B cell (primary cell): ENCODE results near the gene NCOA1. TPM values are rescaled to one million over a fixed set of nuclear protein-coding genes. Genes with fewer than 3 reads are reported as not detected.

Source experiments
- ATAC-seq: fragments of 200-7000 bp; cut with Tn5 transposase; one replicate; pipeline ENCODE4 v1.10.0; 2021; ENCODE audit warnings: low read depth, mild to moderate bottlenecking, moderate number of reproducible peaks, moderate library complexity
- CTCF ChIA-PET: fragments of 350-600 bp; sonication (Branson Sonifier 250); formaldehyde crosslinking; loops from one replicate; lab custom pipeline; 2021; ENCODE audit warnings: antibody characterized with exemption, inconsistent platforms; lab: Charles Lee
- POLR2A ChIA-PET: fragments of 350-600 bp; sonication (Branson Sonifier 250); formaldehyde crosslinking; loops from one replicate; lab custom pipeline; 2021; ENCODE audit warnings: antibody characterized with exemption; lab: Charles Lee
- DNase-seq: peaks from one replicate; pipeline ENCODE4 v3.0.0; 2013
- H2AFZ ChIP-seq: 2 replicates; pipeline ENCODE4 v1.6.1; 2012; ENCODE audit warnings: mild to moderate bottlenecking, low read depth, low read length; ENCODE audit not compliant: insufficient read depth, poor library complexity, severe bottlenecking
- H3K27ac ChIP-seq, 2 donors: 1 replicate in 1 of 2; 2 replicates in 1 of 2; pipeline ENCODE4 v1.5.1; 2012 to 2013; ENCODE audit warnings: low read length in 2 of 2, mild to moderate bottlenecking in 2 of 2, moderate library complexity in 1 of 2
- H3K27me3 ChIP-seq, 4 experiments: fragments of 200-600 bp in 1 of 4; sonication (generic) in 1 of 4; replicated peaks in 1 of 4; 1 replicate in 2 of 4; 2 replicates in 2 of 4; pipeline versions ENCODE4 v1.6.1 to v1.7.0; 2013 to 2016; ENCODE audit warnings: low read length in 3 of 4, mild to moderate bottlenecking in 2 of 4, mixed read lengths in 1 of 4, moderate library complexity in 1 of 4; ENCODE audit not compliant: insufficient read depth in 4 of 4, control insufficient read depth in 3 of 4; ENCODE audit errors: control extremely low read depth in 1 of 4
- H3K36me3 ChIP-seq, 2 experiments: replicated peaks in 1 of 2; 1 replicate in 1 of 2; 2 replicates in 1 of 2; pipeline versions ENCODE4 v1.6.1 to v1.7.1; 2013; ENCODE audit warnings: low read length in 1 of 2; ENCODE audit not compliant: insufficient read depth in 2 of 2, control insufficient read depth in 1 of 2; ENCODE audit errors: control extremely low read depth in 1 of 2, extremely low read depth in 1 of 2
- H3K4me1 ChIP-seq, 2 donors: fragments of 200-600 bp in 1 of 2; sonication (generic) in 1 of 2; 1 replicate in 1 of 2; 2 replicates in 1 of 2; pipeline versions ENCODE4 v1.5.1 to v1.6.1; 2013 to 2017; ENCODE audit warnings: low read length in 2 of 2; ENCODE audit not compliant: control insufficient read depth in 2 of 2, insufficient read depth in 2 of 2
- H3K4me2 ChIP-seq: replicated peaks from 2 replicates; pipeline ENCODE3; 2012; ENCODE audit warnings: mild to moderate bottlenecking, low read depth, low read length; ENCODE audit not compliant: poor library complexity, severe bottlenecking
- H3K4me3 ChIP-seq, 5 experiments: fragments of 200-600 bp in 1 of 5; sonication (generic) in 1 of 5; 1 replicate in 3 of 5; 2 replicates in 2 of 5; pipeline versions ENCODE4 v1.5.1 to v1.7.0; 2011 to 2016; ENCODE audit warnings: low read length in 4 of 5, mild to moderate bottlenecking in 4 of 5, low read depth in 2 of 5, control low read depth in 1 of 5, moderate library complexity in 1 of 5; ENCODE audit not compliant: insufficient read depth in 1 of 5; ENCODE audit errors: control extremely low read depth in 1 of 5, extremely low read depth in 1 of 5
- H3K79me2 ChIP-seq: fragments of 200-600 bp; sonication (generic); one replicate; pipeline ENCODE4 v1.6.0; 2016; ENCODE audit warnings: low read length; ENCODE audit not compliant: control insufficient read depth, insufficient read depth
- H3K9ac ChIP-seq: fragments of 200-600 bp; sonication (generic); 2 replicates; pipeline ENCODE4 v1.6.1; 2017; ENCODE audit warnings: mild to moderate bottlenecking, low read length, moderate library complexity
- H3K9me3 ChIP-seq, 3 donors: one replicate each; pipeline versions ENCODE4 v1.6.1 to v1.7.1; 2013; ENCODE audit warnings: low read length in 2 of 3; ENCODE audit not compliant: control insufficient read depth in 2 of 3, insufficient read depth in 1 of 3; ENCODE audit errors: control extremely low read depth in 1 of 3
- H4K20me1 ChIP-seq: 2 replicates; pipeline ENCODE4 v1.6.0; 2012; ENCODE audit warnings: mild to moderate bottlenecking, low read length; ENCODE audit not compliant: insufficient read depth, control insufficient read depth, poor library complexity, severe bottlenecking
- H3K27ac Mint-ChIP-seq: one replicate; pipeline ENCODE4 v1.8.0; 2021; ENCODE audit warnings: mixed read lengths
- H3K27me3 Mint-ChIP-seq: one replicate; pipeline ENCODE4 v1.8.0; 2021; ENCODE audit warnings: mixed read lengths
- H3K4me1 Mint-ChIP-seq: one replicate; pipeline ENCODE4 v1.8.0; 2021; ENCODE audit warnings: mixed read lengths
- H3K4me3 Mint-ChIP-seq: one replicate; pipeline ENCODE4 v1.8.0; 2021; ENCODE audit warnings: mixed read lengths
- H3K9me3 Mint-ChIP-seq: one replicate; pipeline ENCODE4 v1.8.0; 2022; ENCODE audit warnings: mixed read lengths; ENCODE audit not compliant: insufficient read depth
- CTCF ChIP-seq: fragments of 200-600 bp; IDR thresholded peaks from one replicate; pipeline ENCODE4 v1.8.0; 2022; ENCODE audit warnings: antibody characterized with exemption, mild to moderate bottlenecking
- EZH2 ChIP-seq: IDR thresholded peaks from 2 replicates; pipeline ENCODE4 v1.6.1; 2012; ENCODE audit warnings: borderline replicate concordance, low read depth, mild to moderate bottlenecking, moderate library complexity, low read length; ENCODE audit not compliant: insufficient read depth, poor library complexity, severe bottlenecking
- WGBS: methylation state at CpG from one replicate; pipeline ENCODE4 v1.1.5; 2013; ENCODE audit warnings: missing lambda C conversion rate; ENCODE audit not compliant: insufficient coverage; 5-methylcytosine and 5-hydroxymethylcytosine counted together
- intact Hi-C: fragments of 100-400 bp; cut with micrococcal nuclease; formaldehyde crosslinking; loops from one replicate; pipeline ENCODE4 v1.10.0; 2022
- polyA plus RNA-seq: library from polyadenylated mRNA; depleted of rRNA; stranded (reverse); fragments of >200 nt; gene quantifications from 2 replicates; pipeline ENCODE4 v1.2.3, GENCODE V29; 2012
- total RNA-seq, 2 donors: library from RNA; stranded (reverse); fragments of 120-200 nt in 1 of 2; gene quantifications; 1 replicate in 1 of 2; 2 replicates in 1 of 2; pipeline versions ENCODE4 v1.2.3 to v1.2.4, GENCODE V29; 2013 to 2022

Gene NCOA1
- total and polyA plus RNA-seq, 2 donors (not counting 1 experiment from before 2014, with no cell fraction given) = 11.6 to 49.1 TPM

- H3K4me3 Mint-ChIP-seq = no peak overlapping the region
- CTCF ChIA-PET = no interaction called here
- no peak overlapping the region for H3K9ac ChIP-seq
- POLR2A ChIA-PET = no interaction called here
- ATAC-seq (no peak), DNase-seq (no peak)
- no peaks in the 10 kb centered on the region for H4K20me1 ChIP-seq
- H3K27ac ChIP-seq = no peak overlapping the region
- peaks cover 0 to 9% (median 0%) of the 10 kb centered on the region in 3 donors for H3K9me3 ChIP-seq
- H3K36me3 ChIP-seq = no peaks in the 10 kb centered on the region
- no peak overlapping the region for H2AFZ ChIP-seq
- intact Hi-C loops = no loop called here
- H3K27ac Mint-ChIP-seq = no peak overlapping the region
- peaks cover 0 to 5% of the 10 kb centered on the region in 2 donors for H3K4me1 ChIP-seq
- no peak overlapping the region for H3K4me3 ChIP-seq
- peaks cover 44% of the 10 kb centered on the region for H3K79me2 ChIP-seq
- H3K27me3 Mint-ChIP-seq = no peaks in the 10 kb centered on the region
- peaks cover 16% of the 10 kb centered on the region for H3K4me1 Mint-ChIP-seq
- TF ChIP-seq EZH2 (no peak), CTCF (no peak)
- WGBS = no CpG with 5 or more reads among the region's 3 CpGs
- H3K9me3 Mint-ChIP-seq = peaks cover 2% of the 10 kb centered on the region
- H3K27me3 ChIP-seq = no peaks in the 10 kb centered on the region
- no peak overlapping the region for H3K4me2 ChIP-seq
These were observed 120.6 kb downstream of the NCOA1 start for GRCh38 chr2:24611631-24612030.

GRCh38 chr2:24613154-24613814, 122.2 kb downstream of the NCOA1 start:
- no peak for TF ChIP-seq EZH2
- TF ChIP-seq CTCF = no peak
- Mint-ChIP-seq H3K27ac (peak overlapping the region; percentile 7), H3K4me3 (peak overlapping the region; percentile 1), H3K27me3 (no peaks in the 10 kb centered on the region), H3K9me3 (peaks cover 2% of the 10 kb centered on the region), H3K4me1 (peaks cover 16% of the 10 kb centered on the region)
- Histone ChIP-seq H3K4me1 (peaks cover 0 to 5% of the 10 kb centered on the region in 2 donors), H3K9ac (no peak overlapping the region), H2AFZ (no peak overlapping the region), H3K9me3 (peaks cover 0 to 9% (median 0%) of the 10 kb centered on the region in 3 donors), H3K79me2 (peaks cover 42% of the 10 kb centered on the region), H3K4me2 (no peak overlapping the region), H3K4me3 (no peak overlapping the region), H3K27me3 (no peaks in the 10 kb centered on the region), H3K27ac (no peak overlapping the region), H3K36me3 (no peaks in the 10 kb centered on the region), H4K20me1 (no peaks in the 10 kb centered on the region)
- DNase-seq (peak; percentile 36), ATAC-seq (peak; percentile 10)
- intact Hi-C loops = loop anchor here (1.0 kb wide), 1 partner anchor 214 kb away; no protein-coding TSS in a partner anchor
- CTCF ChIA-PET = no interaction called here
- POLR2A ChIA-PET = no interaction called here
- 88% methylated on average over 6 of the region's 6 CpGs for WGBS
